ENCODE measurements around the gene UBXN10. TPM values are rescaled to one million over a fixed set of nuclear protein-coding genes. Genes with fewer than 3 reads are reported as not detected.

The UBXN10 gene
- total RNA-seq, 2 experiments from 2014 or later: 0.42 to 0.50 TPM

DNA sequence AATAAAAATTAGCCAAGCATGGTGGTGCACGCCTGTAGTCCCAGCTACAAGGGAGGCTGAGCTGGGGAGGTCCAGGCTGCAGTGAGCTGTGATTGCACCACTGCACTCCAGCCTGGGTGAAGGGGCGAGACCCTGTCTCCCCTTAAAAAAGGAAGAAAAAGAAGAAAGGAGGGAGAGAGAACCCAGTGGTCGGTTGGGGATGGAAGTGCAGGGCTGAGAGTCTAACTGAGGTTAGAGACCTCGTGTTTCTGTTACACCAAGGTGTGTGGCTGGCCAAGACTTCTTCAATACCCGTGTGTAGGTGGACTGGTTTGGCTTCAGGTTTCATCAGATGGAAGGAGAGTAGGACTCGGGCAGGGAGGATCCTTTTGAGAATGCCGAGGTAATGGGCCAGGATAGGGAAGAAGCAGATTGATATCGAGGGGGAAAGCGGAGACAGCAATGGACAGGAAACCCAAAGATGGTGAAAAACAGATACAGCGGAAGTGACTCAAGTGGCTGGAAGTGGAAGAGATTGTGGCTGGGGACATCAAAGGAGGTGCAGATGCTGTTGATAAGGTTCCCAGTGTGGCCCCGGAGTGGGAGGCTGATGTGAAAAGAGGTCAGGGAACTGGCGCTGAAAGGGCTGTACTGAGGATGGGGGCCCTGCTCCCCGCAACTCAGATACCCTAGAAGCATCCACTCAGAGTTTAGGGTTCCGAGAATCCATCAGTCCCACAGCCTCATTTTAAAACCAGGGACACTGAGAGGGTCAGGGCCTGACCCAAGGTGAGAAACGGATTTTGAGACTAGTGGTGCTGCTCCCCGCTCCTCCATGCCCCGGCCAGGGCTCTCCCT lies 681 bp upstream of the UBXN10 start:
- no peaks in the 10 kb centered on the region for H3K36me3 ChIP-seq (ENCODE audit: insufficient read depth, low read length)
- H3K4me1 ChIP-seq (ENCODE audit: insufficient read depth, low read length, poor library complexity, severe bottlenecking): peaks cover 58% of the 10 kb centered on the region
- H3K4me2 ChIP-seq (ENCODE audit: low read length): peak overlapping the region; percentile 80
- H2AFZ ChIP-seq (ENCODE audit: low read length): peak overlapping the region; percentile 34; the same call in 1 of the 2 replicates
- H3K9me2 ChIP-seq (ENCODE audit: insufficient read depth, low read length): no peaks in the 10 kb centered on the region
- BruUV-seq (replicated peaks): no TSS peak
- TF ChIP-seq EZH2phosphoT487 (IDR thresholded peaks at IDR 0.05; ENCODE audit: borderline replicate concordance, low read depth, low read length): no peak
- TF ChIP-seq, protein P1, sequence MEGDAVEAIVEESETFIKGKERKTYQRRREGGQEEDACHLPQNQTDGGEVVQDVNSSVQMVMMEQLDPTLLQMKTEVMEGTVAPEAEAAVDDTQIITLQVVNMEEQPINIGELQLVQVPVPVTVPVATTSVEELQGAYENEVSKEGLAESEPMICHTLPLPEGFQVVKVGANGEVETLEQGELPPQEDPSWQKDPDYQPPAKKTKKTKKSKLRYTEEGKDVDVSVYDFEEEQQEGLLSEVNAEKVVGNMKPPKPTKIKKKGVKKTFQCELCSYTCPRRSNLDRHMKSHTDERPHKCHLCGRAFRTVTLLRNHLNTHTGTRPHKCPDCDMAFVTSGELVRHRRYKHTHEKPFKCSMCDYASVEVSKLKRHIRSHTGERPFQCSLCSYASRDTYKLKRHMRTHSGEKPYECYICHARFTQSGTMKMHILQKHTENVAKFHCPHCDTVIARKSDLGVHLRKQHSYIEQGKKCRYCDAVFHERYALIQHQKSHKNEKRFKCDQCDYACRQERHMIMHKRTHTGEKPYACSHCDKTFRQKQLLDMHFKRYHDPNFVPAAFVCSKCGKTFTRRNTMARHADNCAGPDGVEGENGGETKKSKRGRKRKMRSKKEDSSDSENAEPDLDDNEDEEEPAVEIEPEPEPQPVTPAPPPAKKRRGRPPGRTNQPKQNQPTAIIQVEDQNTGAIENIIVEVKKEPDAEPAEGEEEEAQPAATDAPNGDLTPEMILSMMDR (conservative IDR thresholded peaks at IDR 0.05; ENCODE audit: low read length): no peak
- peaks cover 3% of the 10 kb centered on the region; the same call in 1 of the 2 replicates for H3K9me3 ChIP-seq (ENCODE audit: low read length)
- no peaks in the 10 kb centered on the region for H3K79me2 ChIP-seq (ENCODE audit: insufficient read depth, low read depth, low read length)
- ChIA-PET POLR2A (no interaction called here), CTCF (ENCODE audit: unreplicated experiment) (no interaction called here)
- no peak for DNase-seq (ENCODE audit: low spot score)
- intact Hi-C loops (cut with micrococcal nuclease; ENCODE audit: unreplicated experiment): no loop called here
- peak overlapping the region; percentile 63 for H3K4me3 ChIP-seq (ENCODE audit: low read depth, low read length, poor library complexity, severe bottlenecking)
- no peaks in the 10 kb centered on the region for H4K20me1 ChIP-seq (ENCODE audit: insufficient read depth, low read length)
- H3K27ac ChIP-seq (ENCODE audit: low read depth, low read length, poor library complexity, severe bottlenecking): no peak overlapping the region

- ChIA-PET POLR2A (interaction anchor here (0.6 to 1.0 kb wide), 6 partner anchors 7 to 931 kb away, joined by 3 to 4 read pairs (median 4); no protein-coding TSS in a partner anchor), CTCF (ENCODE audit: unreplicated experiment) (no interaction called here)
- no peaks in the 10 kb centered on the region for H3K36me3 ChIP-seq (ENCODE audit: insufficient read depth, low read length)
- H3K9me2 ChIP-seq (ENCODE audit: insufficient read depth, low read length): no peaks in the 10 kb centered on the region
- peaks cover 61% of the 10 kb centered on the region for H3K4me1 ChIP-seq (ENCODE audit: insufficient read depth, low read length, poor library complexity, severe bottlenecking)
- H3K4me2 ChIP-seq (ENCODE audit: low read length): peak overlapping the region; percentile 18
- no peak for DNase-seq (ENCODE audit: low spot score)
- TF ChIP-seq, protein P1 (conservative IDR thresholded peaks at IDR 0.05; ENCODE audit: low read length): no peak
- no peak for TF ChIP-seq EZH2phosphoT487 (IDR thresholded peaks at IDR 0.05; ENCODE audit: borderline replicate concordance, low read depth, low read length)
- no TSS peak for BruUV-seq (replicated peaks)
- no peaks in the 10 kb centered on the region for H4K20me1 ChIP-seq (ENCODE audit: insufficient read depth, low read length)
- no peak overlapping the region for H3K4me3 ChIP-seq (ENCODE audit: low read depth, low read length, poor library complexity, severe bottlenecking)
- no peaks in the 10 kb centered on the region for H3K9me3 ChIP-seq (ENCODE audit: low read length)
- no peak overlapping the region for H2AFZ ChIP-seq (ENCODE audit: low read length)
- intact Hi-C loops (cut with micrococcal nuclease; ENCODE audit: unreplicated experiment): no loop called here
- no peaks in the 10 kb centered on the region for H3K79me2 ChIP-seq (ENCODE audit: insufficient read depth, low read depth, low read length)
- no peak overlapping the region for H3K27ac ChIP-seq (ENCODE audit: low read depth, low read length, poor library complexity, severe bottlenecking)
Observed at GRCh38 chr1:20187103-20187812, 1.4 kb downstream of the UBXN10 start.
